ENCODE measurements around the gene NTRK3. TPM values are rescaled to one million over a fixed set of nuclear protein-coding genes. Genes with fewer than 3 reads are reported as not detected.

Gene NTRK3
- total RNA-seq, 1 donor from 2014 or later, result 1.6 TPM

GRCh38 chr15:87942316-87942715, 314.2 kb downstream of the NTRK3 start:
- no peak for DNase-seq (ENCODE audit: low spot score)

GRCh38 chr15:87941606-87942005, 314.9 kb downstream of the NTRK3 start:
- no peak for DNase-seq (ENCODE audit: low spot score)

- no peak for DNase-seq (ENCODE audit: low spot score)
Observed at GRCh38 chr15:87940768-87941167, 315.8 kb downstream of the NTRK3 start.

GRCh38 chr15:87939848-87940457, 316.6 kb downstream of the NTRK3 start:
- no peak for DNase-seq (ENCODE audit: low spot score)

- no peak for DNase-seq (ENCODE audit: low spot score)
Observed at GRCh38 chr15:87938031-87938430, 318.5 kb downstream of the NTRK3 start.

GRCh38 chr15:87935583-87935982, 321.0 kb downstream of the NTRK3 start:
- DNase-seq (ENCODE audit: low spot score), result no peak

- no peak for DNase-seq (ENCODE audit: low spot score)
Observed at GRCh38 chr15:87931584-87931983, 325.0 kb downstream of the NTRK3 start.

- DNase-seq (ENCODE audit: low spot score), result no peak
Observed at GRCh38 chr15:87930457-87930856, 326.1 kb downstream of the NTRK3 start.

- DNase-seq (ENCODE audit: low spot score), result no peak
Observed at GRCh38 chr15:87929841-87930240, 326.7 kb downstream of the NTRK3 start.

GRCh38 chr15:87924433-87924832, 332.1 kb downstream of the NTRK3 start:
- DNase-seq (ENCODE audit: low spot score), result no peak

GRCh38 chr15:87919064-87919463, 337.5 kb downstream of the NTRK3 start:
- DNase-seq (ENCODE audit: low spot score), result no peak

- no peak for DNase-seq (ENCODE audit: low spot score)
Observed at GRCh38 chr15:87917480-87917879, 339.1 kb downstream of the NTRK3 start.

- DNase-seq (ENCODE audit: low spot score), result no peak
Observed at GRCh38 chr15:87916208-87916607, 340.3 kb downstream of the NTRK3 start.

- no peak for DNase-seq (ENCODE audit: low spot score)
Observed at GRCh38 chr15:87910301-87910700, 346.2 kb downstream of the NTRK3 start.

GRCh38 chr15:87907676-87908446, 348.7 kb downstream of the NTRK3 start:
- DNase-seq (ENCODE audit: low spot score), result no peak

- no peak for DNase-seq (ENCODE audit: low spot score)
Observed at GRCh38 chr15:87906444-87906843, 350.1 kb downstream of the NTRK3 start.

GRCh38 chr15:87902772-87903426, 353.6 kb downstream of the NTRK3 start:
- peak; percentile 15 for DNase-seq (ENCODE audit: low spot score)

- DNase-seq (ENCODE audit: low spot score), result no peak
Observed at GRCh38 chr15:87901926-87902690, 354.4 kb downstream of the NTRK3 start.

- DNase-seq (ENCODE audit: low spot score), result no peak
Observed at GRCh38 chr15:87901008-87901407, 355.5 kb downstream of the NTRK3 start.

GRCh38 chr15:87896936-87897335, 359.6 kb downstream of the NTRK3 start:
- no peak for DNase-seq (ENCODE audit: low spot score)

- no peak for DNase-seq (ENCODE audit: low spot score)
Observed at GRCh38 chr15:87887177-87887576, 369.4 kb downstream of the NTRK3 start.

GRCh38 chr15:87881026-87881425, 375.5 kb downstream of the NTRK3 start:
- DNase-seq (ENCODE audit: low spot score), result no peak
